Measurements from ENCODE around the gene ACAT1. TPM values are rescaled to one million over a fixed set of nuclear protein-coding genes. Genes with fewer than 3 reads are reported as not detected.

Gene ACAT1
- total RNA-seq, 1 experiment from 2014 or later, result 31.4 TPM

- Mint-ChIP-seq H3K27me3 (ENCODE audit: low read depth) (no peaks in the 10 kb centered on the region), H3K36me3 (peaks cover 69% of the 10 kb centered on the region), H3K9me3 (no peaks in the 10 kb centered on the region), H3K4me1 (no peaks in the 10 kb centered on the region), H3K4me3 (no peak overlapping the region), H3K27ac (no peak overlapping the region)
- CTCF ChIA-PET, result no interaction called here
- ATAC-seq (no peak), DNase-seq (ENCODE audit: low spot score) (no peak)
- POLR2A ChIA-PET, result no interaction called here
- TF ChIP-seq ZNF232 (CRISPR knock-in tag; IDR thresholded peaks at IDR 0.05), result no peak
- TF ChIP-seq SMAD3 (CRISPR knock-in tag; IDR thresholded peaks at IDR 0.05; ENCODE audit: borderline replicate concordance), result no peak
- TF ChIP-seq OVOL2 (CRISPR knock-in tag; IDR thresholded peaks at IDR 0.05; ENCODE audit: borderline replicate concordance), result no peak
- no peak for TF ChIP-seq NR3C1 (CRISPR knock-in tag; conservative IDR thresholded peaks at IDR 0.05; ENCODE audit: low read depth)
- TF ChIP-seq ETV6 (CRISPR knock-in tag; IDR thresholded peaks at IDR 0.05), result no peak
- TF ChIP-seq GRHL2 (CRISPR knock-in tag; IDR thresholded peaks at IDR 0.05; ENCODE audit: insufficient replicate concordance, severe bottlenecking), result no peak
- no peak for TF ChIP-seq CBFB (CRISPR knock-in tag; IDR thresholded peaks at IDR 0.05; ENCODE audit: low read depth)
- no peak for TF ChIP-seq ELF4 (CRISPR knock-in tag; IDR thresholded peaks at IDR 0.05; ENCODE audit: low read depth)
- TF ChIP-seq ZSCAN18 (CRISPR knock-in tag; IDR thresholded peaks at IDR 0.05), result no peak
- no peak for TF ChIP-seq ERG (CRISPR knock-in tag; IDR thresholded peaks at IDR 0.05)
- no peak for TF ChIP-seq HMGA2 (CRISPR knock-in tag; IDR thresholded peaks at IDR 0.05)
Observed at GRCh38 chr11:108170184-108170583, 48.8 kb downstream of the ACAT1 start.

DNA sequence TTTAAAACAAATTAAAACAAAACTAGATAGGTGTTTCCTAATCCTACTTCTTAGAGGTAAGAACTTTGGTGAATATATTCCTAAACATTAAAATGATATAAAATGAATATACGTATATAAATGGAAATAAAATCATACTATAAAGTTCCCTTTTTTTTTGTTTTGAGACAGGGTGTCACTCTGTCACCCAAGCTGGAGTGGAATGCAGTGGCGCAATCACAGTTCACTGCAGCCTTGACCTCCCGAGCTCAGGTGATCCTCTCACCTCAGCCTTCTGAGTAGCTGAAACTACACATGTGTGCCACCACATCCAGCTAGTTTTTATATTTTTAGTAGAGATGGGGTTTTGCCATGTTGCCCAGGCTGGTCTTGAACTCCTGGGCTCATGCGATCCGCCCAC, 56.2 kb downstream of the ACAT1 start:
- Mint-ChIP-seq H3K4me1 (no peaks in the 10 kb centered on the region), H3K9me3 (no peaks in the 10 kb centered on the region), H3K36me3 (peaks cover 64% of the 10 kb centered on the region), H3K27me3 (ENCODE audit: low read depth) (no peaks in the 10 kb centered on the region), H3K4me3 (no peak overlapping the region), H3K27ac (no peak overlapping the region)
- no peak for DNase-seq (ENCODE audit: low spot score)
- ChIA-PET CTCF (no interaction called here), POLR2A (no interaction called here)
- no peak for ATAC-seq
- TF ChIP-seq NFYB (CRISPR knock-in tag; conservative IDR thresholded peaks at IDR 0.05; ENCODE audit: low read depth) (no peak), SP1 (CRISPR knock-in tag; conservative IDR thresholded peaks at IDR 0.05) (no peak), TCF7 (CRISPR knock-in tag; IDR thresholded peaks at IDR 0.05; ENCODE audit: low read depth) (no peak), ETV6 (CRISPR knock-in tag; IDR thresholded peaks at IDR 0.05) (no peak), ZNF121 (CRISPR knock-in tag; IDR thresholded peaks at IDR 0.05) (no peak), ZNF232 (CRISPR knock-in tag; IDR thresholded peaks at IDR 0.05) (no peak), SOX15 (CRISPR knock-in tag; IDR thresholded peaks at IDR 0.05) (no peak)
- TF ChIP-seq, protein P1, sequence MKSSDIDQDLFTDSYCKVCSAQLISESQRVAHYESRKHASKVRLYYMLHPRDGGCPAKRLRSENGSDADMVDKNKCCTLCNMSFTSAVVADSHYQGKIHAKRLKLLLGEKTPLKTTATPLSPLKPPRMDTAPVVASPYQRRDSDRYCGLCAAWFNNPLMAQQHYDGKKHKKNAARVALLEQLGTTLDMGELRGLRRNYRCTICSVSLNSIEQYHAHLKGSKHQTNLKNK (CRISPR knock-in tag; IDR thresholded peaks at IDR 0.05), result no peak

DNA sequence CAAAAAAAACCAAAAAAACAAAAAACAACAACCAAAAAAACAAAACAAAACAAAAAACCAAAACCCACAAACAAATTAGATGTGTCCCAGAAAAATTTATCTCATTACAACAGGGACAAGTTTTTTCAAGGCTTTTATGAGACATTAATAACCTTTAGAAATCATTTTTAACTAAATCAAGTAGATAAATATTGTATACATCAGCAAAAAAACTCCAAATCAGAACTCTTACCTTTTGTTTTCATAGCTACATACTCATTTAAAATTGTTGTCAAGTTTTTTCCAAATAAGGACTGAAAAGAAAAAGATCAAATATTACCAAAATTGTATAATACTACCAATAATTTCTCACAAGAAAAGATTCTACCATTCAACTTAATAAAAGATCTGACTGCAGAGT, 72.4 kb downstream of the ACAT1 start:
- Mint-ChIP-seq H3K4me3 (no peak overlapping the region), H3K9me3 (no peaks in the 10 kb centered on the region), H3K4me1 (peaks cover 1% of the 10 kb centered on the region; the same call in 1 of the 2 replicates), H3K36me3 (peaks cover 53% of the 10 kb centered on the region), H3K27me3 (ENCODE audit: low read depth) (no peaks in the 10 kb centered on the region), H3K27ac (no peak overlapping the region)
- no peak for DNase-seq (ENCODE audit: low spot score)
- ChIA-PET CTCF (no interaction called here), POLR2A (no interaction called here)
- ATAC-seq, result no peak
- TF ChIP-seq TEAD1 (CRISPR knock-in tag; IDR thresholded peaks at IDR 0.05) (no peak), ELF4 (CRISPR knock-in tag; IDR thresholded peaks at IDR 0.05; ENCODE audit: low read depth) (no peak), EMX1 (CRISPR knock-in tag; IDR thresholded peaks at IDR 0.05) (no peak), SMAD4 (CRISPR knock-in tag; IDR thresholded peaks at IDR 0.05) (no peak), ESRRA (CRISPR knock-in tag; IDR thresholded peaks at IDR 0.05; ENCODE audit: borderline replicate concordance) (no peak), NFYB (CRISPR knock-in tag; conservative IDR thresholded peaks at IDR 0.05; ENCODE audit: low read depth) (no peak), JAZF1 (CRISPR knock-in tag; IDR thresholded peaks at IDR 0.05) (no peak), E2F1 (CRISPR knock-in tag; IDR thresholded peaks at IDR 0.05) (no peak)
- TF ChIP-seq, protein P2, sequence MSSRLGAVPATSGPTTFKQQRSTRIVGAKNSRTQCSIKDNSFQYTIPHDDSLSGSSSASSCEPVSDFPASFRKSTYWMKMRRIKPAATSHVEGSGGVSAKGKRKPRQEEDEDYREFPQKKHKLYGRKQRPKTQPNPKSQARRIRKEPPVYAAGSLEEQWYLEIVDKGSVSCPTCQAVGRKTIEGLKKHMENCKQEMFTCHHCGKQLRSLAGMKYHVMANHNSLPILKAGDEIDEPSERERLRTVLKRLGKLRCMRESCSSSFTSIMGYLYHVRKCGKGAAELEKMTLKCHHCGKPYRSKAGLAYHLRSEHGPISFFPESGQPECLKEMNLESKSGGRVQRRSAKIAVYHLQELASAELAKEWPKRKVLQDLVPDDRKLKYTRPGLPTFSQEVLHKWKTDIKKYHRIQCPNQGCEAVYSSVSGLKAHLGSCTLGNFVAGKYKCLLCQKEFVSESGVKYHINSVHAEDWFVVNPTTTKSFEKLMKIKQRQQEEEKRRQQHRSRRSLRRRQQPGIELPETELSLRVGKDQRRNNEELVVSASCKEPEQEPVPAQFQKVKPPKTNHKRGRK (CRISPR knock-in tag; IDR thresholded peaks at IDR 0.05; ENCODE audit: borderline replicate concordance), result no peak
- TF ChIP-seq, protein P3, sequence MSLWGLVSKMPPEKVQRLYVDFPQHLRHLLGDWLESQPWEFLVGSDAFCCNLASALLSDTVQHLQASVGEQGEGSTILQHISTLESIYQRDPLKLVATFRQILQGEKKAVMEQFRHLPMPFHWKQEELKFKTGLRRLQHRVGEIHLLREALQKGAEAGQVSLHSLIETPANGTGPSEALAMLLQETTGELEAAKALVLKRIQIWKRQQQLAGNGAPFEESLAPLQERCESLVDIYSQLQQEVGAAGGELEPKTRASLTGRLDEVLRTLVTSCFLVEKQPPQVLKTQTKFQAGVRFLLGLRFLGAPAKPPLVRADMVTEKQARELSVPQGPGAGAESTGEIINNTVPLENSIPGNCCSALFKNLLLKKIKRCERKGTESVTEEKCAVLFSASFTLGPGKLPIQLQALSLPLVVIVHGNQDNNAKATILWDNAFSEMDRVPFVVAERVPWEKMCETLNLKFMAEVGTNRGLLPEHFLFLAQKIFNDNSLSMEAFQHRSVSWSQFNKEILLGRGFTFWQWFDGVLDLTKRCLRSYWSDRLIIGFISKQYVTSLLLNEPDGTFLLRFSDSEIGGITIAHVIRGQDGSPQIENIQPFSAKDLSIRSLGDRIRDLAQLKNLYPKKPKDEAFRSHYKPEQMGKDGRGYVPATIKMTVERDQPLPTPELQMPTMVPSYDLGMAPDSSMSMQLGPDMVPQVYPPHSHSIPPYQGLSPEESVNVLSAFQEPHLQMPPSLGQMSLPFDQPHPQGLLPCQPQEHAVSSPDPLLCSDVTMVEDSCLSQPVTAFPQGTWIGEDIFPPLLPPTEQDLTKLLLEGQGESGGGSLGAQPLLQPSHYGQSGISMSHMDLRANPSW (CRISPR knock-in tag; conservative IDR thresholded peaks at IDR 0.05; ENCODE audit: low read depth), result no peak
